GM10248 (cell line): ENCODE measurements around the gene NENF.

Experiments
- CTCF ChIA-PET: fragments of 300-600 bp; sonication (Branson Sonifier 250); formaldehyde crosslinking; extraction: SDS; loops from one replicate; lab custom pipeline; 2021; ENCODE audit warnings: antibody characterized with exemption; lab: Yijun Ruan, JAX
- POLR2A ChIA-PET: fragments of 350-650 bp; sonication (Branson Sonifier 250); formaldehyde crosslinking; extraction: SDS; loops from one replicate; lab custom pipeline; 2020; ENCODE audit warnings: antibody characterized with exemption; lab: Yijun Ruan, JAX
- DNase-seq: peaks from one replicate; pipeline ENCODE4 v3.0.0; 2012; ENCODE audit errors: extremely low spot score
- TF ChIP-seq, protein P1 (sequence below): IDR thresholded peaks from 2 replicates; pipeline ENCODE4 v1.5.1; 2012; ENCODE audit warnings: mild to moderate bottlenecking, low read depth; ENCODE audit errors: extremely low read depth, missing control alignments, control extremely low read depth

The NENF gene

DNA sequence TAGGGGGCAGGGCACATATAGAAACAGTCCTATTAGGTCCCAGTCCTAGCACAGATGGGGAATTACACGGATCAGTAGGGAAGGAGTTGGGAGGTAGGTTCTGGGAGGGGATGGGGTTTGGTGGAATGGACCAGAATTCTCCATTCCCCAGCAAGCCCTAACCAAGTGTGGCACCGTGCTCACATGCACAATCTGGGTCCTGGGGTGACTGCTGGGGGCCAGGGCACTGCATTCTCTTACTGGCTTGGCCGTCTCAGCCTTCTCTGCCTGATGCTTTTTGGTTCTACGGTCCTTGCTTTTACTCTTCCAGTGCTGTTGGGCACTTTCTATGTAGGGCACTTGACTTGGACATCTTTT is 53.9 kb downstream of the NENF start:
- TF ChIP-seq, protein P1, sequence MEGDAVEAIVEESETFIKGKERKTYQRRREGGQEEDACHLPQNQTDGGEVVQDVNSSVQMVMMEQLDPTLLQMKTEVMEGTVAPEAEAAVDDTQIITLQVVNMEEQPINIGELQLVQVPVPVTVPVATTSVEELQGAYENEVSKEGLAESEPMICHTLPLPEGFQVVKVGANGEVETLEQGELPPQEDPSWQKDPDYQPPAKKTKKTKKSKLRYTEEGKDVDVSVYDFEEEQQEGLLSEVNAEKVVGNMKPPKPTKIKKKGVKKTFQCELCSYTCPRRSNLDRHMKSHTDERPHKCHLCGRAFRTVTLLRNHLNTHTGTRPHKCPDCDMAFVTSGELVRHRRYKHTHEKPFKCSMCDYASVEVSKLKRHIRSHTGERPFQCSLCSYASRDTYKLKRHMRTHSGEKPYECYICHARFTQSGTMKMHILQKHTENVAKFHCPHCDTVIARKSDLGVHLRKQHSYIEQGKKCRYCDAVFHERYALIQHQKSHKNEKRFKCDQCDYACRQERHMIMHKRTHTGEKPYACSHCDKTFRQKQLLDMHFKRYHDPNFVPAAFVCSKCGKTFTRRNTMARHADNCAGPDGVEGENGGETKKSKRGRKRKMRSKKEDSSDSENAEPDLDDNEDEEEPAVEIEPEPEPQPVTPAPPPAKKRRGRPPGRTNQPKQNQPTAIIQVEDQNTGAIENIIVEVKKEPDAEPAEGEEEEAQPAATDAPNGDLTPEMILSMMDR = no peak
- POLR2A ChIA-PET = no interaction called here
- DNase-seq = no peak
- CTCF ChIA-PET = no interaction called here

DNA sequence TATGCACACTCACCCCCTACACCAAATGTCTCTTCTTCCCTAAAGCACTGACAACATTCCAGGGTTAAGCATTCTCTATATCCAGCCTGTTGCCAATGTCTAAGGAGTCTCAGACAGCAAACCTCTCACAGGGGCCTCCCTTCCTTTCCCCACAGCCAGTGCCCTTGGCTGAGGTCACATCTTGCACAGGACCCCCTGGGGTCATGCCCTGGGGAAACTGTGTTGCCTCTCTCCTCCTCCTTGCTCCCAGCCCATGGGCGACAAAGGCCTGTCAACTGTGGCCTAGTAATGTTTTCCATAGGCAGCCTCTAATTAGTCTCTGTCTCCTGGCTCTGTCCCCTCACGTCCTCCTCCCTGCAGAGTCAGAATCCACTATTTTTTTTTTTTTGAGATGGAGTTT is 54.6 kb downstream of the NENF start:
- TF ChIP-seq, protein P1 = no peak
- ChIA-PET CTCF (interaction anchor here (1.0 to 4.0 kb wide), 2 partner anchors 9 to 31 kb away, joined by 3 to 45 read pairs; no protein-coding TSS in a partner anchor), POLR2A (interaction anchor here (0.6 kb wide), 1 partner anchor 31 kb away, joined by 3 read pairs; no protein-coding TSS in a partner anchor)
- no peak for DNase-seq

- POLR2A ChIA-PET = interaction anchor here (0.6 to 1.7 kb wide), 5 partner anchors 10 to 120 kb away, joined by 3 to 12 read pairs (median 3); partner anchors contain the start of gene ATF3
- no peak for DNase-seq
- CTCF ChIA-PET = interaction anchor here (1.0 to 4.0 kb wide), 7 partner anchors 10 to 453 kb away, joined by 3 to 45 read pairs (median 4); partner anchors contain the start of genes DTL and INTS7
- TF ChIP-seq, protein P1 = no peak
Observed at GRCh38 chr1:212487774-212488435, 55.2 kb downstream of the NENF start.

DNA sequence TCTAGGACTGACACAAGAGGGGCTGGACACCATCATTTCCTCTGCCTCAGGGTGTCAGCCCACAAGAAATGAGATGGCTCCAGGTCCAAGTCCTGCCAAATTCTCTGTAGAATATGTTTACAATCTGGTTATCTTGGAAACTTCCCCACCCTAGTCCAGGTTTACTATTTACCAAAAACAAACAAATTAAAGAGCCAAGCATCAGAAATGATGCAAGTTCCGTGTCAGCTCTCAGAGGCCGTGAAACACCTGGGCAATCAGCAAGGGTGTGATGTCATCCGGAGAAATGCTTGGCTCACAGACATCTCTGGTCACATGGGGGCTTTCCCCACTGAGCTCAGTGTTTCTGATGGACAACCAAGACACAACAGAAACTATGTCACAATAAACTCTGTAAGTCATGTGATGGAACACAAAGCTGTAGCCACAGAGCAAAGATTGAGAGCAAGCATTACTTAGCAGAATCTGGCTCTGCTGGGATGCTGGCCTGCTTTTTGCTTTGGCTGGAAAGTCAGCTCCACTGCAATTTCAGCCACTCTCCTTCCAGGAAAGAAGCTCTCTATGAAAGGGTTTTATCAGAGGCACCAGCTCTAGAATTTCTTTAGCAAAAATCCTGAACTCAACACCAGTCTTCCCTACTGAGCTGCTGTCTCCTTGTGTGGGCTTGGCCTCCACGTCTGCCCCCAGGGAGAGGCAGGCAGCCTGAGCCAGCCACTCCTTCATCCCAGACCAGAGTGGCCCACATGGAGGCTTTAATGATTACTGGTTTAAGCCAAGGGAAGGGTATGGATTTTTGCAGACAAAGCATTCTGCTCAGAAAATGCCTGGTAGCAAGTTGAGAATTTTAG is 55.9 kb downstream of the NENF start:
- CTCF ChIA-PET = interaction anchor here (1.0 to 4.0 kb wide), 9 partner anchors 9 to 453 kb away, joined by 3 to 45 read pairs (median 4); partner anchors contain the start of genes DTL and INTS7

GRCh38 chr1:212489284-212489859 is 56.7 kb downstream of the NENF start:
- ChIA-PET POLR2A (interaction anchor here (0.9 to 1.7 kb wide), 5 partner anchors 9 to 119 kb away, joined by 3 to 12 read pairs (median 3); partner anchors contain the start of gene ATF3), CTCF (interaction anchor here (0.8 to 4.0 kb wide), 5 partner anchors 9 to 68 kb away, joined by 3 to 45 read pairs (median 6); no protein-coding TSS in a partner anchor)
- TF ChIP-seq, protein P1 = no peak
- DNase-seq = no peak

More for the DNA sequence above, 55.9 kb downstream of the NENF start:
- TF ChIP-seq, protein P1 = no peak
- peak; percentile 79 for DNase-seq
- POLR2A ChIA-PET = interaction anchor here (0.6 to 1.7 kb wide), 7 partner anchors 10 to 119 kb away, joined by 3 to 12 read pairs (median 3); partner anchors contain the start of gene ATF3
